Liver (tissue), 3 donors: ENCODE measurements around the gene AOPEP.

Experiments used
- ATF3 ChIP-seq: IDR thresholded peaks from 2 replicates; pipeline ENCODE4 v1.6.1; 2016; ENCODE audit warnings: antibody characterized with exemption
- CTCF ChIP-seq: fragments of 150-350 bp; IDR thresholded peaks from 2 replicates; pipeline ENCODE4 v1.5.1; 2017; ENCODE audit warnings: improper control_type of control experiment, low read depth, low read length; ENCODE audit not compliant: missing input control
- EGR1 ChIP-seq, 2 donors: IDR thresholded peaks; 2 replicates each; pipeline ENCODE4 v1.6.1; 2016 to 2018; ENCODE audit warnings: antibody characterized with exemption in 2 of 2, low read depth in 2 of 2
- FOXA1 ChIP-seq: IDR thresholded peaks from 2 replicates; pipeline ENCODE4 v1.6.1; 2016; ENCODE audit warnings: antibody characterized with exemption
- HNF4A ChIP-seq, 2 donors: conservative IDR thresholded peaks; 2 replicates each; pipeline ENCODE4 v1.6.1; 2016; ENCODE audit warnings: antibody characterized with exemption in 2 of 2, mild to moderate bottlenecking in 2 of 2
- JUND ChIP-seq, 2 donors: IDR thresholded peaks; 2 replicates each; pipeline ENCODE4 v1.6.1; 2016; ENCODE audit warnings: antibody characterized with exemption in 2 of 2
- MAX ChIP-seq: IDR thresholded peaks from 2 replicates; pipeline ENCODE4 v1.6.1; 2016; ENCODE audit warnings: antibody characterized with exemption
- NR2F2 ChIP-seq: IDR thresholded peaks from 2 replicates; pipeline ENCODE4 v1.6.1; 2016; ENCODE audit warnings: antibody characterized with exemption
- RAD21 ChIP-seq, 2 donors: IDR thresholded peaks; 2 replicates each; pipeline ENCODE4 v1.6.1; 2016; ENCODE audit warnings: antibody characterized with exemption in 2 of 2, mild to moderate bottlenecking in 2 of 2
- REST ChIP-seq: IDR thresholded peaks from 2 replicates; pipeline ENCODE4 v1.6.1; 2016; ENCODE audit warnings: antibody characterized with exemption, mild to moderate bottlenecking
- SP1 ChIP-seq: IDR thresholded peaks from 2 replicates; pipeline ENCODE4 v1.6.1; 2018; ENCODE audit warnings: antibody characterized with exemption, mild to moderate bottlenecking
- TAF1 ChIP-seq: conservative IDR thresholded peaks from 2 replicates; pipeline ENCODE4 v1.6.1; 2016; ENCODE audit warnings: antibody characterized with exemption, mild to moderate bottlenecking
- donor health status: healthy.
- donor health status: healthy.

- no peak for TF ChIP-seq CTCF
- TF ChIP-seq SP1 = no peak
- TF ChIP-seq JUND (IDR thresholded peaks at IDR 0.05) = no peak
- TF ChIP-seq TAF1 = no peak
- no peak for TF ChIP-seq RAD21 (IDR thresholded peaks at IDR 0.05)
- no peak for TF ChIP-seq MAX
- TF ChIP-seq FOXA1 = no peak
- no peak for TF ChIP-seq ATF3
- no peak for TF ChIP-seq NR2F2
- no peak for TF ChIP-seq HNF4A (conservative IDR thresholded peaks at IDR 0.05)
- no peak for TF ChIP-seq REST
- TF ChIP-seq EGR1 (IDR thresholded peaks at IDR 0.05; ENCODE audit: low read depth in 2 of 2) = no peak
Measured at GRCh38 chr9:94866770-94867169, 140.3 kb downstream of the AOPEP start.
